HCT116 (cell line): ENCODE measurements around the gene NT5DC3.

Experiments used
- ATF3 ChIP-seq: IDR thresholded peaks from 2 replicates; pipeline ENCODE4 v1.6.1; 2012
- CBX3 ChIP-seq: IDR thresholded peaks from 2 replicates; pipeline ENCODE4 v1.6.1; 2012; ENCODE audit warnings: low read depth
- CTCF ChIP-seq, 3 experiments: fragments of 200-600 bp in 1 of 3; sonication (generic) in 1 of 3; IDR thresholded peaks in 2 of 3; conservative IDR thresholded peaks in 1 of 3; 2 replicates each; pipeline ENCODE4 v1.5.1; 2012 to 2017; ENCODE audit warnings: low read depth in 2 of 3, low read length in 2 of 3, antibody characterized with exemption in 1 of 3, borderline replicate concordance in 1 of 3, control low read depth in 1 of 3, mild to moderate bottlenecking in 1 of 3, mixed read lengths in 1 of 3, mixed run types in 1 of 3, moderate library complexity in 1 of 3; ENCODE audit not compliant: insufficient read depth in 1 of 3
- EZH2 ChIP-seq: fragments of 200-600 bp; sonication (generic); IDR thresholded peaks from 2 replicates; pipeline ENCODE4 v1.6.1; 2017; ENCODE audit warnings: antibody characterized with exemption, mixed run types
- EZH2phosphoT487 ChIP-seq: fragments of 200-600 bp; IDR thresholded peaks from 2 replicates; pipeline ENCODE4 v1.6.1; 2018; ENCODE audit warnings: antibody characterized with exemption, borderline replicate concordance
- MAX ChIP-seq: IDR thresholded peaks from 2 replicates; pipeline ENCODE4 v1.6.1; 2012
- POLR2A ChIP-seq: IDR thresholded peaks from 2 replicates; pipeline ENCODE4 v1.7.0; 2011; ENCODE audit warnings: borderline replicate concordance; ENCODE audit not compliant: insufficient read depth, insufficient read length; ENCODE audit errors: extremely low read depth
- POLR2AphosphoS5 ChIP-seq: IDR thresholded peaks from 2 replicates; pipeline ENCODE4 v1.6.1; 2011; ENCODE audit warnings: mild to moderate bottlenecking, low read depth, low read length, moderate library complexity
- RAD21 ChIP-seq: IDR thresholded peaks from 2 replicates; pipeline ENCODE4 v1.6.1; 2012; ENCODE audit warnings: low read depth, mild to moderate bottlenecking
- REST ChIP-seq: IDR thresholded peaks from 2 replicates; pipeline ENCODE4 v1.6.1; 2012; ENCODE audit warnings: low read depth
- SRF ChIP-seq: IDR thresholded peaks from 2 replicates; pipeline ENCODE4 v1.6.1; 2012; ENCODE audit warnings: low read depth
- YY1 ChIP-seq: IDR thresholded peaks from 2 replicates; pipeline ENCODE4 v1.6.1; 2011; ENCODE audit warnings: low read length, low read depth, moderate library complexity, mild to moderate bottlenecking; ENCODE audit not compliant: insufficient replicate concordance; ENCODE audit errors: extremely low read depth
- ZBTB33 ChIP-seq: IDR thresholded peaks from 2 replicates; pipeline ENCODE4 v1.6.1; 2011; ENCODE audit warnings: mild to moderate bottlenecking, low read length, moderate library complexity; ENCODE audit not compliant: insufficient replicate concordance; ENCODE audit errors: extremely low read depth
- ZFX ChIP-seq: fragments of 450-650 bp; IDR thresholded peaks from 2 replicates; pipeline ENCODE4 v1.6.1; 2017

- no peak for TF ChIP-seq EZH2phosphoT487
- no peak for TF ChIP-seq ZFX
- no peak for TF ChIP-seq YY1
- TF ChIP-seq CTCF (IDR thresholded peaks at IDR 0.05 in 2 of 3, conservative IDR thresholded peaks at IDR 0.05 in 1 of 3; ENCODE audit: borderline replicate concordance in 1 of 3, insufficient read depth in 1 of 3, low read depth in 2 of 3, low read length in 2 of 3): no peak
- no peak for TF ChIP-seq CBX3
- no peak for TF ChIP-seq POLR2A
- no peak for TF ChIP-seq REST
- no peak for TF ChIP-seq EZH2
- no peak for TF ChIP-seq ATF3
- TF ChIP-seq SRF: no peak
- TF ChIP-seq POLR2AphosphoS5: no peak
- no peak for TF ChIP-seq RAD21
- no peak for TF ChIP-seq ZBTB33
- no peak for TF ChIP-seq MAX
Observed at GRCh38 chr12:103881261-103881660, 40.2 kb upstream of the NT5DC3 start.
